ENCODE measurements around the gene MGARP.
"Not testable (repeated sequence)": the region's sequence is repeated elsewhere in the genome, so short reads cannot be mapped to it uniquely, and the experiment has no call there.

MGARP gene

DNA sequence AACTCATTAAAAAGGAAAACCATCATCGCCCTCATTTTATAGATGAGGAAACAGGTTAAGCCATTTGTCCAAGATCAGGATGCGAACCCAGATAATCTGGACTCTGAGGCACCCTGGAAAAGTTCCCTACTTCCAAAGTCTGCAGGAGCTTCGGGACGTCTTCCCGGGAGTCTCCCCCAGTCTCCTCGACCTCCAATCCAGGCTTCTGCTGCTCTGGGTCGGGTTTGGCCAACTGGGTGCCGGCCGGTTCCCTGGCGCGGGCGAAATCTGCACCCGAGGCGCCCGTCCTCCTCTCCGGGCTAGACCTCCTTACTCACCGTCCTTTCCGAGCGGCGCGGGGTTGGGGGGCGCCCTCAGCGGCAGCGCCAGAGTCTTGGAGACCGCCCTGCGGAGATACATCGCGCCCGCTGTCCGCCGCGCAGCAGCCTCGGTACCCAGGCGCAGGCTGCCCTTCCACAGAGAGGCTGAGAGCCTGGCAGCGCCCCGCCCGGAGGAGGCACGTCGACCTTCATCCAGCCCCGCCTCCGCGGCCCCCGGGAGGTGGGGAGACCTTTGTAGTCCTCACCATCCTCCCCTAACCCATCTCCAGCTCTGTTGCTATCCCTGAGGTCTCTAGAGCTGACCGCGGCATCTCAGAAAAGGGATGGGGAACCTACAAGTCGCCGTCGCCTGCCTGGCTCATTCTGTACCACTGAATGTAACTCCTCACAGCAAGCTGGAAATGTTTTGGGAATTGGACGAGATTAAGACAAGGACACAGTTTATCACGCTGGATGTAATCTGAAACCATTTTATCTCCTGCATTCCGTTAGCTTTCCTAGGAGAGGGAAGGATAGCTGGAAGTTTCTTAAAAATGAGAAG lies at the start of gene MGARP:
MGARP (minus strand) TSS at position 466 of the 861 bp plus-strand sequence; CDS start at position 399, 67 bp downstream.
- DNase-seq = peak; percentile 10

DNA sequence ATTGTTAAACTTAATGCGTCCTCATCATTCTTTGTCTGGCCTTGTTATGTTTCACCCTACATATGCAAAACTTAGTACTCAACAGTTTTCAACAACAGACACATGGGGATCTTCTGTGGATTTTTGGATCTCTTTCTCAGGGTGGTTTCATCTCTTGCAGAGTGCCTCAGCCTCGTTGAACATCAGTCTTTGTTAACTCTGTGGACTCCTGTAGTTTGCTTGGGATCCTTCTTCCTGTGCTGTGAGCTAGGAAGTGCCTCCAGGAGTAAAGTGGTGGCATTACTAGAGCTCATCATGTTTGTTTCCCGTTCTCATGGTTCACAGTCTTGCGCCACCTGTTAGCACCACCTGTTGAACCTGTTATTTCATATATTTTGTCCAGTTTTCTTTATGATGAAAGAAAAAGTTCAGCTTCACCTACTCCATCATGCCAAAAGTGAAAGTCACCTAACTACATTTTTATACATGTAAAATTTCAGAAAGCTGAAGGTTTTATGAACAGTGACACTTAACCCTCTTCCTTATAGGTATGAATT lies 49.7 kb upstream of the MGARP start:
- DNase-seq = no peak

DNA sequence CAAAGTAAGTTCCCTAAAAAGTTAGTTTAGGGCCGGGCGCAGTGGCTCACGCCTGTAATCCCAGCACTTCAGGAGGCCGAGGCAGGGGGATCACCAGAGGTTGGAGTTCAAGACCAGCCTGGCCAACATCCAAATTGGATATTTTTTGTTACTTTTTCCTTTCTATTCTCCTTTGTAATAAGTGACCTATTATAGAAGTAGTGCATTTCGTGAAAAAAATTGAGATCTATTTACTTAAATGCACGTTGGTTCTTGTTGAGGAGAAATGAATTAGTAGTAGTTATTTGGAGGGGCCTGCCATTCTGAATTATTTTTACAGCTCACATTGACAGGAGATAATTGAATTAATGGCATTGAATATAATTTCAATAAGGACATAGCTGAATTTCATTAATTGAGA lies 44.6 kb upstream of the MGARP start:
- no peak for DNase-seq

DNA sequence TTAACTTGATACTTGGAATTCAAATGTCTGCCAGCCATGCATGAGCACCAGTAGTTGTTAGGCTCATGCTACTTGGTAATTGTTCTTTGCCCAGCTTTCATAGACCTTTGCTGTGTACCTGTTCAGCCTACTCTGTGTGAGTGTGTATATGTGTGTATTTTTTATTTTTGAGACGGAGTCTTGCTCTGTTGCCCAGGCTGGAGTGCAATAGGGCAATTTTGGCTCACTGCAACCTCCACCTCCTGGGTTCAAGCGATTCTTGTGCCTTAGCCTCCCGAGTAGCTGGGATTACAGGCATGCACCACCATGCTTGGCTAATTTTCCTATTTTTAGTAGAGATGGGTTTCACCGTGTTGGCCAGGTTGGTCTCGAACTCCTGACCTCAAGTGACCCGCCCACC lies 42.5 kb upstream of the MGARP start:
- not testable (repeated sequence) for DNase-seq

DNA sequence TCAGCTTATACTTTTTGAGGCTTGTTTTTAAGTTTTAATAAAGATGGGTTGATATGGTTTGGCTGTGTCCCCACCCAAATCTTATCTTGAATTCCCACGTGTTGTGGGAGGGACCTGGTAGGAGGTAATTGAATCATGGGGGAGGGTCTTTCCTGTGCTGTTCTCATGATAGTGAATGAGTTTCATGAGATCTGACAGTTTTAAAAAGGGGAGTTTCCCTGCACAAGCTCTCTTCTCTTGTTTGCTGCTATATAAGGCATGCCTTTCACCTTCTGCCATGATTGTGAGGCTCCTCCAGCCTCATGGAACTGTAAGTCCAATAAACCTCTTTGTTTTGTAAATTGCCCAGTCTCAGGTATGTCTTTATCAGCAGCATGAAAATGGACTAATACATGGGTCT lies 42.0 kb upstream of the MGARP start:
- not testable (repeated sequence) for DNase-seq

DNA sequence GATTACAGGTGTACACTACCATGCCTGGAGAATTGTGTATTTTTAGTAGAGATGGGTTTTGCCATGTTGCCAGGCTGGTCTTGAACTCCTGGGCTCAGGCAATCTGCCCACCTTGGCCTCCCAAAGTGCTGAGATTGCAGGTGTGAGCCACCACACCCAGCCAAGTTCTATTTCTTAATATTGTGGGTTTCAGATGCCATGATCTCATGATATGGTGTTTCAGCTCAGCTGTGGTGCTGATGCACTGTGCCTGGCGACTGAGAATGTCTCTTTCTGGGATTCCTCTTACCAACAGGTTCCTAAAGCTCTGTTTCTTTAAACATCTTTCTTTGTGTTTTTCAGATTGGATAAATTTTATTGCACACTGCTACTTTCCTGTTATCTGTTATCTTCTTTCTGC lies 39.5 kb upstream of the MGARP start:
- no peak for DNase-seq

DNA sequence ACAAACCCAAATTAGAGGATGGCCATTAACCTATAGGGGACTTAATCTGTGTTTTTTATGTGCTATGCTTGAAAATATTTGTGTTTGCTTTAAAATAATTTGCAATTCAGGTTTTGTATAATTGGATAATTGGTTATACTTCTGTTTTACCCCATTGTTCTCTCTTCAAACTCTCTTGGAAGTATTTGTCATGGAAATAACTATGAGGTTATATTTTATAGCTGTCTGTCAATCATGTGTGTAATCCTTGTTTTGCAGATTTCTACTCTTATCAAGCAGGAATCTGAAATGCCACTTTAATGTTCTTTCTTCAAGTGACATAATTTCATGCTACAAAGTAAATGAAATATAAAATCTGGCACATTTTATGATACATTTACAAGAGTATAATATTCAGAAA lies 37.6 kb upstream of the MGARP start:
- DNase-seq = no peak

DNA sequence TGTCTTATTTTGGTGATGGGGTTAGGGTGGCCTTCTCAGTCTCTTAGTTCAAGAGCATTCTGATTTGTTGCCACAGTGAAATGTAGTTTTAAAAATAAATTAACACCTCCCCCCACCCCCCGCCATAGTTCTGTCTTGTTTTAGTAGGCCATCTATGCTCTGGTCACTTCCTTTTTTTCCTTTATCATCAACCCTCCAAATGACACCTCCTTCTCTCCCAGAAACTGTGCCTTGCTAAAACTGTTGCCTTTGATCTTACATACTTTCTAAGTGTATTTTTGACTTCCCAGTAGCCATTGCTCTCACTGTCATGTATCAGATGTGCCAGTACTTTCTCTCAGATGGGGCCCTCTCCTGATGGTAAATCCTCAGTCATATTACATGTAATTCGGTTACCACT lies 36.7 kb upstream of the MGARP start:
- no peak for DNase-seq

DNA sequence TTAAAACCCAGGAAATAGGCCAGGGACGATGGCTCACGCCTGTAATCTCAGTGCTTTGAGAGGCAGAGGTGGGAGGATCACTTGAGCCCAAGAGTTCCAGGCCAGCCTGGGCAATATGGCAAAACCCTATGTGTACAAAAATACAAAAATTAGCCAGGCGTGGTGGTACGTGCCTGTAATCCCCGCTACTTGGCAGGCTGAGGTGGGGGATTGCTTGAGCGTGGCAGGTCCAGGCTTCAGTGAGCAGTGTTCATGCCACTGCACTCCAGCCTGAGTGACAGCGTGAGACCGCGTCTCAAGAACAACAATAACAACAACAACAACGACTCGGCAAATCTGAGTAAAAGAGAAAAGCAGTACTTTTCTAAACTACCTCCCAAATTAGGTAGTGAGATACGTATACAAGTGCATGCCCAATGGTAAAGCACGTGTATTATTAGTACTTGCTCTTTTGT lies 35.2 kb upstream of the MGARP start:
- no peak for DNase-seq

DNA sequence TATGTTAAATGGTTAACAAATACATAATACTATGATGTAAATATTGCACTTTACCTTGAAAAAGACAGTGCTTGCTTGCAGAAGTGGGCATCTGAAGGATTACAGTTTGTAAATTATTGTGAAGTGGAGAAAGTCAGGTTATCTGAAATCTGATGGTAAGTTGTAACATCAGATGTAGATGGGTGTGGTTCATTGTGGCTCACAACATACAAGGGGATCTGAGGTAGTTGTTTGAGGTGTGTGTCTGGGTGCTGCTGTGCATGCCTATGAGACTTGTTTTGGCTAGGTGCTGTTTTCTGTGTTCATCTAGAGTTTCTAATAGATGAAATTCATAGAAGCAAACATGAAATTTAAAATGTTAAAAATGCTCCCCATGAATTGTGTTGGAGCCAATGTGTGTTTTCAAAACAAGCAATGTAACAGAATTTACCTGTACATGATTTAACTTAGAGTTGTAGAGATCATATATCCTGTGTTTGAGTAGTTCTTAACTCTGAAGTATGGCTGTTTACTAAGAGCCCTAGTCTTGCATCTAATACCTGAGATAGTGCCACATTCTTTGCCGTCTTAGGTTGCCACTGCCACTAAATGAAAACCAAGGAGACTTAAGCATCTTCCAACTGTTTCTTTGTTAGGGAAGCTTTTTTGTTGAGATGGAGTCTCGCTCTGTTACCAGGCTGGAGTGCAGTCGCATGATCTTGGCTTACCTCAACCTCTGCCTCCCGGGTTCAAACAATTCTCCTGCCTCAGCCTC lies 34.2 kb upstream of the MGARP start:
- DNase-seq = no peak

DNA sequence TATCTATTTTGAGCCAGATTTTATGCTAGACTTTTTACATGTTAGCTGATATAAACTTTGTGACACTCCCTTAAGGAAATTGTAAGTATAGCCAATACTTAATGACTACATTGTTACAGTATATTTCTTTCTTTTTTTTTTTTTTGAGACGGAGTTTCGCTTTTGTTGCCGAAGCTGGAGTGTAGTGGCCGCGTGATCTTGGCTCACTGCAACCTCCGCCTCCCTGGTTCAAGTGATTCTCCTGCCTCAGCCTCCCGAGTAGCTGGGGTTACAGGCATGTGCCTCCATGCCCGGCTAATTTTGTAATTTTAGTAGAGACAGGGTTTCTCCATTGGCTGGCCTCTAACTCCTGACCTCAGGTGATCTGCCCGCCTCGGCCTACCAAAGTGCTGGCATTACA lies 33.4 kb upstream of the MGARP start:
- not testable (repeated sequence) for DNase-seq

DNA sequence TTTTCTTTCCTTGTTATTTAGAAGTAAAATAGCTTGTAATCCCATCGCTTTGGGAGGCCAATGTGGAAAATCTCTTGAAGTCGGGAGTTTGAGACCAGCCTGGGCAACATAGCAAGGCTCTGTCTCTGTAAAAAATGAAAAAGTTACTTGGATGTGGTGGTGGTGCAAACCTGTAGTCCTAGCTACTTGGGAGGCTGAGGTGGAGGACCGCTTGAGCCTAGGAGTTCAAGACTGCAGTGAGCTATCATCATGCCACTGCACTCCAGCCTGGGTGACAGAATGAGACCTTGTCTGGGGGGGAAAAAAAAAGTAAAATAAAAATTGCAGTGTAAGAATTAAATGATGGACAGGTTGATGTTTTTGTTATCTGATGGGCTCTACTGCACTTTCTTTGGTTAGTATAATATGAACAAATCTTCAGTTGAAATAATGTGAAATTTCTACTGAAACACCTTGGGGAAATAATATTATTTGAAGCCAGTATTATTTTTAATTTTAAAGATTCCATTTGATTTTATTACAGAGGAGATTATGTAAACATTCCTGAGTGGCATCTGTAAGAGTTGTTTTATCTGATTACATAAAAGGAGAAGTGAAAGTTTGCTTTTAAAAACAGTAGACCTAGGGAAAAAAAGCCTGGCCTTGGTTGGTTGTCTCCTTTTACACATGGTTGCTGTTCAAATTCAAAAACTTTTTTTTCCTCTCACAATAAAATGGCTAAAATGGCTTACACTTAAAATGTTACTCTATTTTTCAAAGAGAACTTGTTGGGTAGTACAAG lies 32.7 kb upstream of the MGARP start:
- DNase-seq = no peak

DNA sequence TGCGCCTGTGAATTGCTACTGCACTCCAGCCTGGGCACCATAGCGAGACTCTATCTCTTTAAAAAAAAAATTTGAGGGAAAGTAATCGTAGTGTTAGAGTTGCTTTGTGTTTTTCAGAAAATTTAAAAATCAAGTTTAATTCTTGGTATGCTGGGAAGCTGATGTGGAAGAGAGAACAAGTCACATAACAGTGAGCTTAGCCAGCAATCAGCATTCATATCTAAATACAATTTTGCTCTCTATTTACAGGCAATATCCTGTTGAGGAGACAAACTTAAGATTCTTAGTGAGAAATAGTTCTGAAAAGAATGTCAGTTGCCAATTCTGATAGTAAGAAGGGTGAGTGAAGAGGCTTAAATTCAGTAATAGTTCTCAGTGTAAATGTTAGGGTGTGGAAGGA lies 31.9 kb upstream of the MGARP start:
- DNase-seq = no peak

DNA sequence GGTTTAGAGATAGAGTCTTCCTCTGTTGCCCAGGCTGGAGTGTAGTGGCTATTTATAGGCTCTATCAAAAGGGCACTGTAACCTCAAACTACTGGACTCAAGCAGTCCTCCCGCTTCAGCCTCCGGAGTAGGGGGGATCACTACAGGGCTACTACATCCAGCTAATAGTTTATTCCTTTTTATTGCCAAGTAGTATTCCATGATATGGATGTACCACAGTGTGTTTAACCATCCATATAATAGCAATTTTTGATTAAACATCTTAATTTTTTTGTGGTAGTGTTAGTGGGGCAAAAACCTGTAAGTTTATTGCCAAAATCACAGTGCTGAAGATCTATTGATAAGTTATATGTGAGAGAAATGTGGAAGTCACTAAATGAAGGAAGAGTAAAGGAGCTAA lies 24.9 kb upstream of the MGARP start:
- DNase-seq = no peak

DNA sequence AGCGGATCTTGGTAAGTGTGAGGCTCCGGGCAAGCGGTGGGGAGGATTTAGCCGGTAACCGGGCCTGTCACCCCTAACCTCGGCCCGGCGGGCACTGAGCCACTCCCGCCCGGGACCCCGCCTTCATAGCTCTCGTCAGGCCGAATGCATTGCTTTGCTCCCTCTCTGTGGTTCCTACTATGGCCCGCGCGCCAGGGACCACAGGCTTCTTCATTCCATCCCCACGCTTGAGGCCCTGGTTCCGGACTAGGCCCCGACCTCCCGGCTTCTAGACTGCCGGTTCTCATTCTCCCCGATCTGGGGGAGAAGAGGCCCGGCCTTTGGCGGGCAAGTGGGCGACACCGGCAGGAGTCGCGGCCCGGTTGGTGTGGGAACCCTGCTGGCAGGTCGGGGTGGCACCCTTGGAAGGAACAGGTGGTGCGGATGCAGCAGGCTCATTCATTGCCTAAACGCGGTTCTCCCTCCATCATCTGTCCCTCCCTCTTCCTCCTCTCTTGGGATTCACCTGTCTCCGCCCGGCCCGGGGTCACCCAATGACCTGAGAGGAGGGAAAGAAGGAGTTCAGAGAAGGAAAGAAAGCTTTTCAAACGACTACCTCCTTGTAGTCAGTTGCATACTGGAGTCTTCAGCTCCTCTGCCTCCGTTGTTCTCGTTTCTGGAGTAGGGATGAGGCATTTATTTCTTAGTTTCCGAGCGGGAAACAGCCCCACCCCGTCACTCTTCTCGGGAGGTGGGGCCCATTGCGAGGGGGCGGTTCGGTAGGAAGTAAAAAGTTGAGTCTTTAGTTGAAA lies 22.0 kb upstream of the MGARP start, which contains the start of gene NDUFC1:
NDUFC1 (minus strand) TSS at position 657 of the 791 bp plus-strand sequence. CDS start 6,679 bp downstream, outside the sequence.
- DNase-seq = peak; percentile 66

DNA sequence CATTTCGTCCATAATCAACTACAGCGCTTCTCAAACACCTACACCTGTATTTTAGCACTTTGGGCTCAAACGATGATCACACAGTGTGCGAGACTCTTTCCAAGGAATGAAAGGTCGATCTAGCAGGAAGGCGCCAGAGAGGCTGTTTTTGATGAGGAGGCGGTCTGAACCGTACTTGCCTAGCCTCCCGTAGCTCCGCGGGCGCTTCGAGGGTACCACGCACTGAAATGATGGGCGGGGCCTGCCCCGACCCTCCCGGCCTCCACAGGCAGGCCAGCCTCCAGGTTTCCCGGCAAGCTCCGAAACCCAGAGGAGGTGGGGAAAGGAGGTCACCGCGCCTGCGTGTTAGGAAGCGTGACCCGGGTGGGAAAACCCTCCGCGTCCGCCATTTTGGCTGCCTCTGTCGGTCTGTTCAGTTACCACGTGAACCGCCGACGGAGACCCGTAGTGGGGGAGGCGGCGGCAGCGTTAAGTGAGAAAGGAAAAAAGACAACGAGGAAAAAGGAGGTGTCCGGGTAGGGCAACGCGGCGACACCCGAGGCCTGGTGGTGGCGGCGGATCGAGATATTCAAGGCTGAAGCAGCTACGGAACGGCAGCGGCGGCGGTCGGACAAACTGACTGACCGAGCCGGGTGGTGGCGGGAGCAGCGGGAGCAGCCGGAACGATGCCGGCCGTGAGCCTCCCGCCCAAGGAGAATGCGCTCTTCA lies 21.2 kb upstream of the MGARP start, which contains the start of gene NAA15:
NAA15 (plus strand) TSS at position 393 of the 708 bp plus-strand sequence; CDS start at position 666, 273 bp downstream.
- DNase-seq = peak; percentile 98

DNA sequence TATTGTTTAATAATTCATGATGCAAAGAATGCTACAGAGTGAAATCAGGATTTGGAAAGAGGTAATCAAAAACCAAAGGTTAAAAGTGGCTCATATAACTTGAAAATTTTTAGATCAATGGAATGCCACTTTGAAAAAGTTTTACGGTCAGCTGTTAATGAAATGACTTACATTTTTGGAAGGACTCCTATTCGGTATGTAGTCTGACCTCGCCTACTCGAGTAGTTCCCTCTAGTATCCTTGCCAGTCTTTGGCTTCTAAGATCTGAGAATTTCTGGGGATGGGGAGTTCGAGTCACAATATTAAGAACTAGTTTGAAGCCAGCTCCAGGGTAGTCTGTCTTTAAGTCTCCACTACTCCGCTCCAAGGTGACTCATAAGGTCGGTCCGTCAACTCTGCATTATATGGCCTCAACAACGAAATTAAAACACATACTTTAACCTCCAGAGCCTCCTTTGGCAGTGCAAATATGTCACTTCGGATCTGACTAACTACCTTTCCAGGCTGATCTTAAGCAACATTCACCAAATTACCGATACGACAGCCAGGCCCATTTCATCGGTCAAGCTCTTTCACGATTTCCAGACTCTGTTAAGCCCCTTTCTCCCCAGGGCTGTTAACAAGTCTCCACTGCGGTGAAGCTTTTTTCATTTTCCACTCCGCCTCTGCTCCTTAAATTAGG lies 20.5 kb upstream of the MGARP start:
- peak; percentile 29 for DNase-seq

DNA sequence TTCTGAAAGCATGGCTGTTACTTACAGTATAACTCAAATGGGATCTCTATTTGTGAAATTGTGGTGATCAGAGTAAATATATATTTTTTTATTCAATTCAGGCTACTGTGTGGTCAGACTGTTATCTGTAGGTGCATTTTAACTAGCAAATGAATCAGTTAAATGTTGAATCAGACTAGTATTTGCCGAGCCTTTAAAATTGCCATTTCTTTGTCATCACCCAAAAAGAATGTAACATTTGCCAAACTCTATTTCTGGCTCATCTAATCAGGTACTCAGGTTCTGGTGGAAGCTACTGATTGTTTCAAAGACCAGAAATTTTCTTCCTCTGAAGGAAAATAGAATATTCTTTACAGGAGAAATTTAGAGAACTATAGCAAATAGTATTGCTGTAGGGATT lies 19.5 kb upstream of the MGARP start:
- DNase-seq = no peak

DNA sequence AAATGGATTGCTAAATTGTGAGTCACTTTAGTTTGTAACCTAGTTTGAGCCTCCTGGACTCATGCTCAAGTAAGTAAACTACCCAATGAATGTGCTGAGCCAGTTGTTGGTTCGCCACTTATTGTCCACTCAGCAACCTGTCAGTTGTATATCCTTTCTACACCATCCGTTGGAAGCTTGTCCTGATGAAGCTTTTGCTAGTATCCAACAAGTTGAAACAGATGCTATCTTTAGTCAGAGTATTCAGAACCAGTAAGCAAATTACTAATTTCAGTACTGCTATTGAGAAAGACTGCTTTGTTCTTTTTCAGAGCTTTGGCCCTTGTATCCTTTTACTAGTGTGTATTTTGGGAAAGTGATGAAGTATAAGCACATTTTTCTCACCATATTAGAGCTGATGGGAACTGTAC lies 17.0 kb upstream of the MGARP start:
- no peak for DNase-seq

DNA sequence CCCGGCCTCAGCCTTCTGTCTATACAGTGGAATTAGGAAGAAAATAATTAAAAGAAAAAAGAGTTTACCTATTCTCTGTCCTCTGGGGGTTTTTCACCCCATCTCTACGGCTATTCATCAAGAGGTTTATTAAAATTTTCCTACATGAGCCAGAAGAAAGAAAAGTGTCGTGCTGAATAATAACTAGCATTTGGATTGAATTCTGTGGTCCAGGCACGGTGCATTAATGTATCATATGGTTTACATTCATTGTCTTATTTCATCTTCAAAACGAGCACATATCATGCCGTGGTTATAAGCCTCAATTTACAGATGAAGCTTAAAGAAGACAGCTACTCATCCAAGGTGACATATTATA lies 15.9 kb upstream of the MGARP start:
- DNase-seq = no peak

All from stimulated activated CD4-positive, alpha-beta T cell treated with anti-CD3 and anti-CD28 coated beads, Interleukin-4, amount 100 ng/mL, for 24 hours (primary cell).